ENCODE measurements around the gene TMEM18. TPM values are rescaled to one million over a fixed set of nuclear protein-coding genes. Genes with fewer than 3 reads are reported as not detected.

The TMEM18 gene
- total and polyA plus RNA-seq, 9 of the 15 experiments (the other 6 are each of a cell fraction or from before 2014, with no cell fraction given), result 12.8 to 55.9 (median 21.8) TPM

GRCh38 chr2:677056-677958, at the start of gene TMEM18 (continued):
- peak; percentile 30; the same call in 1 of the 2 replicates for TF ChIP-seq FOXP4 (CRISPR knock-in tag; IDR thresholded peaks at IDR 0.05; ENCODE audit: borderline replicate concordance)
- peak; percentile 47; the same call in 1 of the 2 replicates for TF ChIP-seq CTBP1 (IDR thresholded peaks at IDR 0.05; ENCODE audit: borderline replicate concordance)
- no peak for TF ChIP-seq RFX5 (IDR thresholded peaks at IDR 0.05; ENCODE audit: low read depth, low read length)
- no peak for TF ChIP-seq HEY1 (CRISPR knock-in tag; IDR thresholded peaks at IDR 0.05; ENCODE audit: borderline replicate concordance)
- no peak for TF ChIP-seq SRSF9 (IDR thresholded peaks at IDR 0.05; ENCODE audit: borderline replicate concordance, low read depth, low read length)
- TF ChIP-seq MAX (CRISPR knock-in tag; IDR thresholded peaks at IDR 0.05), result peak; percentile 68
- TF ChIP-seq, protein P1, sequence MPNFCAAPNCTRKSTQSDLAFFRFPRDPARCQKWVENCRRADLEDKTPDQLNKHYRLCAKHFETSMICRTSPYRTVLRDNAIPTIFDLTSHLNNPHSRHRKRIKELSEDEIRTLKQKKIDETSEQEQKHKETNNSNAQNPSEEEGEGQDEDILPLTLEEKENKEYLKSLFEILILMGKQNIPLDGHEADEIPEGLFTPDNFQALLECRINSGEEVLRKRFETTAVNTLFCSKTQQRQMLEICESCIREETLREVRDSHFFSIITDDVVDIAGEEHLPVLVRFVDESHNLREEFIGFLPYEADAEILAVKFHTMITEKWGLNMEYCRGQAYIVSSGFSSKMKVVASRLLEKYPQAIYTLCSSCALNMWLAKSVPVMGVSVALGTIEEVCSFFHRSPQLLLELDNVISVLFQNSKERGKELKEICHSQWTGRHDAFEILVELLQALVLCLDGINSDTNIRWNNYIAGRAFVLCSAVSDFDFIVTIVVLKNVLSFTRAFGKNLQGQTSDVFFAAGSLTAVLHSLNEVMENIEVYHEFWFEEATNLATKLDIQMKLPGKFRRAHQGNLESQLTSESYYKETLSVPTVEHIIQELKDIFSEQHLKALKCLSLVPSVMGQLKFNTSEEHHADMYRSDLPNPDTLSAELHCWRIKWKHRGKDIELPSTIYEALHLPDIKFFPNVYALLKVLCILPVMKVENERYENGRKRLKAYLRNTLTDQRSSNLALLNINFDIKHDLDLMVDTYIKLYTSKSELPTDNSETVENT (CRISPR knock-in tag; IDR thresholded peaks at IDR 0.05), result 0 out of 2 replicates have a peak, but pooled peaks have one; percentile 8
- no peak for TF ChIP-seq ZNF408 (CRISPR knock-in tag; IDR thresholded peaks at IDR 0.05; ENCODE audit: low read depth)
- TF ChIP-seq RCOR1 (IDR thresholded peaks at IDR 0.05; ENCODE audit: borderline replicate concordance in 1 of 2, low read depth in 2 of 2, low read length in 2 of 2), result 0 out of 4 replicates have a peak, but pooled peaks of 1 of the 2 experiments have one; percentile 3
- peak; percentile 90 for TF ChIP-seq ZNF263 (CRISPR knock-in tag; IDR thresholded peaks at IDR 0.05; ENCODE audit: borderline replicate concordance)
- TF ChIP-seq VEZF1 (CRISPR knock-in tag; IDR thresholded peaks at IDR 0.05), result peak; percentile 84
- TF ChIP-seq ZNF165 (CRISPR knock-in tag; IDR thresholded peaks at IDR 0.05; ENCODE audit: borderline replicate concordance), result no peak
- peak in 1 of 2 experiments; percentile 70; a peak in 2 of 4 replicates for TF ChIP-seq TRIM24 (IDR thresholded peaks at IDR 0.05)
- TF ChIP-seq ZSCAN32 (CRISPR knock-in tag; IDR thresholded peaks at IDR 0.05), result peak; percentile 45; the same call in 1 of the 2 replicates
- TF ChIP-seq, protein P2, sequence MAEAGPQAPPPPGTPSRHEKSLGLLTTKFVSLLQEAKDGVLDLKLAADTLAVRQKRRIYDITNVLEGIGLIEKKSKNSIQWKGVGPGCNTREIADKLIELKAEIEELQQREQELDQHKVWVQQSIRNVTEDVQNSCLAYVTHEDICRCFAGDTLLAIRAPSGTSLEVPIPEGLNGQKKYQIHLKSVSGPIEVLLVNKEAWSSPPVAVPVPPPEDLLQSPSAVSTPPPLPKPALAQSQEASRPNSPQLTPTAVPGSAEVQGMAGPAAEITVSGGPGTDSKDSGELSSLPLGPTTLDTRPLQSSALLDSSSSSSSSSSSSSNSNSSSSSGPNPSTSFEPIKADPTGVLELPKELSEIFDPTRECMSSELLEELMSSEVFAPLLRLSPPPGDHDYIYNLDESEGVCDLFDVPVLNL (CRISPR knock-in tag; IDR thresholded peaks at IDR 0.05; ENCODE audit: low read depth), result peak; percentile 92

Data from K562 (cell line).